HepG2 (cell line): ENCODE results near the gene NDUFV1. TPM values are rescaled to one million over a fixed set of nuclear protein-coding genes. Genes with fewer than 3 reads are reported as not detected.

Experiments
- BRCA1 ChIP-seq: sonication (generic); formaldehyde crosslinking; IDR thresholded peaks from 2 replicates; pipeline ENCODE4 v1.4.0; 2020; ENCODE audit warnings: missing genetic modification reagents
- DNMT1 ChIP-seq: sonication (generic); formaldehyde crosslinking; IDR thresholded peaks from 2 replicates; pipeline ENCODE4 v1.5.1; 2020; ENCODE audit warnings: mild to moderate bottlenecking, missing genetic modification reagents
- HDAC2 ChIP-seq: sonication (generic); formaldehyde crosslinking; IDR thresholded peaks from 2 replicates; pipeline ENCODE4 v1.4.0; 2020; ENCODE audit warnings: missing genetic modification reagents
- HMG20B ChIP-seq: conservative IDR thresholded peaks from 2 replicates; pipeline ENCODE4 v1.6.1; 2016; ENCODE audit warnings: missing genetic modification reagents, missing compliant biosample characterization
- IKZF1 ChIP-seq: fragments of 450-650 bp; IDR thresholded peaks from 2 replicates; pipeline ENCODE4 v1.7.1; 2016
- KDM5A ChIP-seq: fragments of 200-600 bp; sonication (generic); IDR thresholded peaks from 2 replicates; pipeline ENCODE4 v1.7.0; 2018; ENCODE audit warnings: antibody characterized with exemption, mild to moderate bottlenecking, low read length, borderline replicate concordance
- MAF1 ChIP-seq: sonication (generic); formaldehyde crosslinking; IDR thresholded peaks from 2 replicates; pipeline ENCODE4 v1.5.0; 2020; ENCODE audit warnings: missing genetic modification reagents, borderline replicate concordance
- MIER2 ChIP-seq: IDR thresholded peaks from 2 replicates; pipeline ENCODE4 v1.6.1; 2016; ENCODE audit warnings: missing biosample characterization, missing genetic modification reagents
- MYNN ChIP-seq: sonication (generic); formaldehyde crosslinking; IDR thresholded peaks from 2 replicates; pipeline ENCODE4 v1.4.0; 2020; ENCODE audit warnings: mild to moderate bottlenecking, low read depth, missing genetic modification reagents
- RARA ChIP-seq: IDR thresholded peaks from 2 replicates; pipeline ENCODE4 v1.6.1; 2016; ENCODE audit warnings: missing genetic modification reagents, missing compliant biosample characterization
- RNF2 ChIP-seq: fragments of 450-650 bp; conservative IDR thresholded peaks from 2 replicates; pipeline ENCODE4 v1.6.1; 2016; ENCODE audit warnings: low read depth
- SALL2 ChIP-seq: sonication (generic); formaldehyde crosslinking; IDR thresholded peaks from 2 replicates; pipeline ENCODE4 v1.8.1; 2023; ENCODE audit warnings: mild to moderate bottlenecking, missing genetic modification reagents, inconsistent platforms
- SMAD1 ChIP-seq: sonication (generic); formaldehyde crosslinking; IDR thresholded peaks from 2 replicates; pipeline ENCODE4 v1.4.0; 2020; ENCODE audit warnings: missing genetic modification reagents, low read depth, mild to moderate bottlenecking, borderline replicate concordance
- SOX5 ChIP-seq: IDR thresholded peaks from 2 replicates; pipeline ENCODE4 v1.6.1; 2016; ENCODE audit warnings: borderline replicate concordance
- TCF12 ChIP-seq, 2 experiments: fragments of 450-650 bp in 1 of 2; sonication (generic) in 1 of 2; formaldehyde crosslinking in 1 of 2; IDR thresholded peaks; 2 replicates each; pipeline versions ENCODE4 v1.6.1 to v1.8.0; 2017 to 2022; ENCODE audit warnings: antibody characterized with exemption in 1 of 2, mild to moderate bottlenecking in 1 of 2, missing genetic modification reagents in 1 of 2, moderate library complexity in 1 of 2
- TRIM22 ChIP-seq: fragments of 450-650 bp; IDR thresholded peaks from 2 replicates; pipeline ENCODE4 v1.6.1; 2017
- XBP1 ChIP-seq: sonication (generic); formaldehyde crosslinking; IDR thresholded peaks from 2 replicates; pipeline ENCODE4 v1.5.0; 2020; ENCODE audit warnings: missing genetic modification reagents
- ZBTB49 ChIP-seq: sonication (generic); formaldehyde crosslinking; IDR thresholded peaks from 2 replicates; pipeline ENCODE4 v1.4.0; 2020; ENCODE audit warnings: missing genetic modification reagents, borderline replicate concordance
- ZNF280B ChIP-seq: sonication (generic); formaldehyde crosslinking; IDR thresholded peaks from 2 replicates; pipeline ENCODE4 v1.5.0; 2020; ENCODE audit warnings: missing genetic modification reagents, mild to moderate bottlenecking, borderline replicate concordance
- ZNF414 ChIP-seq: sonication (generic); formaldehyde crosslinking; IDR thresholded peaks from 2 replicates; pipeline ENCODE4 v1.5.0; 2020; ENCODE audit warnings: missing genetic modification reagents
- ZNF564 ChIP-seq: sonication (generic); formaldehyde crosslinking; IDR thresholded peaks from 2 replicates; pipeline ENCODE4 v1.8.1; 2023; ENCODE audit warnings: mild to moderate bottlenecking, missing genetic modification reagents
- ZSCAN20 ChIP-seq: sonication (generic); formaldehyde crosslinking; IDR thresholded peaks from 2 replicates; pipeline ENCODE4 v1.4.0; 2020; ENCODE audit warnings: missing genetic modification reagents, mild to moderate bottlenecking, borderline replicate concordance
- ZSCAN5A ChIP-seq: sonication (generic); formaldehyde crosslinking; IDR thresholded peaks from 2 replicates; pipeline ENCODE4 v1.8.0; 2022; ENCODE audit warnings: mild to moderate bottlenecking, missing genetic modification reagents, borderline replicate concordance
- polyA plus RNA-seq, 8 experiments: library from polyadenylated mRNA; depleted of rRNA in 3 of 8; stranded (reverse) in 7 of 8; unstranded in 1 of 8; fragments of >200 nt; fragmentation: Illumina TruSeq in 4 of 8; extraction: Trizol in 4 of 8; gene quantifications; 2 replicates each; pipeline versions ENCODE4 v1.2.1 to v1.2.3, GENCODE V29; 2011 to 2016; ENCODE audit warnings: low read depth in 4 of 8, missing spikeins in 1 of 8, mixed read lengths in 1 of 8; ENCODE audit not compliant: insufficient read depth in 1 of 8
- total RNA-seq, 5 experiments: library from RNA; depleted of rRNA; stranded (reverse); fragments of >200 nt; fragmentation: Illumina TruSeq; extraction: Trizol; gene quantifications; 2 replicates each; pipeline ENCODE4 v1.2.3, GENCODE V29; 2016; ENCODE audit warnings: low read depth in 1 of 5

The NDUFV1 gene
- total and polyA plus RNA-seq, 2 of the 13 experiments (the other 11 are each of a cell fraction or from before 2014, with no cell fraction given) = 88.9 to 137 TPM

GRCh38 chr11:67632175-67632981 lies 25.6 kb downstream of the NDUFV1 start (continued):
- TF ChIP-seq ZNF280B (CRISPR knock-in tag) (no peak), MAF1 (no peak), HDAC2 (CRISPR knock-in tag) (0 out of 2 replicates have a peak, but pooled peaks have one; percentile 35), SALL2 (CRISPR knock-in tag) (no peak; the same call in 1 of the 2 replicates), RARA (CRISPR knock-in tag) (peak; percentile 75), DNMT1 (CRISPR knock-in tag) (no peak), IKZF1 (no peak), ZSCAN5A (CRISPR knock-in tag) (no peak), ZBTB49 (0 out of 2 replicates have a peak, but pooled peaks have one; percentile 33), BRCA1 (CRISPR knock-in tag) (no peak), RNF2 (no peak), ZNF414 (CRISPR knock-in tag) (0 out of 2 replicates have a peak, but pooled peaks have one; percentile 30), SMAD1 (CRISPR knock-in tag) (no peak), SOX5 (no peak), MIER2 (no peak), MYNN (CRISPR knock-in tag) (no peak), XBP1 (CRISPR knock-in tag) (no peak), ZSCAN20 (CRISPR knock-in tag) (no peak), ZNF564 (CRISPR knock-in tag) (no peak), TRIM22 (no peak), TCF12 (IDR thresholded peaks at IDR 0.05) (no peak), TCF12 (CRISPR knock-in tag; IDR thresholded peaks at IDR 0.05) (no peak), KDM5A (no peak), HMG20B (CRISPR knock-in tag) (no peak)
